HL-60 (cell line): ENCODE data around the gene DYNLT5.

ENCODE experiments used
- CTCF ChIP-seq: IDR thresholded peaks from one replicate; pipeline ENCODE4 v1.5.1; 2011; ENCODE audit warnings: low read length, control low read depth, inconsistent platforms; ENCODE audit not compliant: insufficient read depth
- GABPA ChIP-seq: IDR thresholded peaks from 2 replicates; pipeline ENCODE4 v1.6.1; 2012; ENCODE audit warnings: low read depth
- POLR2AphosphoS5 ChIP-seq: IDR thresholded peaks from 2 replicates; pipeline ENCODE4 v1.6.1; 2012; ENCODE audit warnings: low read depth
- REST ChIP-seq: IDR thresholded peaks from 2 replicates; pipeline ENCODE4 v1.6.1; 2012; ENCODE audit warnings: low read depth; ENCODE audit not compliant: insufficient replicate concordance

GRCh38 chr1:66761221-66761620 is 9.0 kb downstream of the DYNLT5 start:
- TF ChIP-seq CTCF = no peak
- TF ChIP-seq POLR2AphosphoS5 = no peak
- TF ChIP-seq REST = no peak
- no peak for TF ChIP-seq GABPA
